22Rv1 (cell line): Measurements from ENCODE around the gene MCHR1.

Experiments used
- H3K27ac ChIP-seq: fragments of 450-650 bp; 2 replicates; pipeline ENCODE4 v1.5.1; 2017
- CTCF ChIP-seq: fragments of 450-650 bp; IDR thresholded peaks from 2 replicates; pipeline ENCODE4 v1.5.1; 2017; ENCODE audit warnings: mild to moderate bottlenecking
- ZFX ChIP-seq: fragments of 450-650 bp; IDR thresholded peaks from 2 replicates; pipeline ENCODE4 v1.6.1; 2017; ENCODE audit warnings: antibody characterized with exemption, borderline replicate concordance

MCHR1 gene

GRCh38 chr22:40660730-40661129 lies 18.6 kb upstream of the MCHR1 start:
- no peak overlapping the region for H3K27ac ChIP-seq
- no peak for TF ChIP-seq ZFX
- TF ChIP-seq CTCF: no peak

GRCh38 chr22:40661671-40662070 lies 17.6 kb upstream of the MCHR1 start:
- TF ChIP-seq CTCF (no peak), ZFX (no peak)
- no peak overlapping the region for H3K27ac ChIP-seq

GRCh38 chr22:40665312-40665711 lies 14.0 kb upstream of the MCHR1 start:
- H3K27ac ChIP-seq: no peak overlapping the region
- TF ChIP-seq ZFX: no peak
- no peak for TF ChIP-seq CTCF

GRCh38 chr22:40666151-40666848 lies 13.0 kb upstream of the MCHR1 start:
- TF ChIP-seq CTCF: no peak
- TF ChIP-seq ZFX: no peak
- H3K27ac ChIP-seq: no peak overlapping the region

- TF ChIP-seq CTCF (no peak), ZFX (no peak)
- H3K27ac ChIP-seq: no peak overlapping the region
Observed at GRCh38 chr22:40668611-40669411, 10.5 kb upstream of the MCHR1 start.

GRCh38 chr22:40670058-40670457 lies 9.2 kb upstream of the MCHR1 start:
- TF ChIP-seq CTCF: no peak
- TF ChIP-seq ZFX: no peak
- H3K27ac ChIP-seq: no peak overlapping the region

- TF ChIP-seq CTCF (no peak), ZFX (no peak)
- H3K27ac ChIP-seq: no peak overlapping the region
Observed at GRCh38 chr22:40671369-40671768, 7.9 kb upstream of the MCHR1 start.
